Fibroblast of skin of right biceps (primary cell): ENCODE measurements around the gene IGF1R.
"Not testable (repeated sequence)": the region's sequence is repeated elsewhere in the genome, so short reads cannot be mapped to it uniquely, and the experiment has no call there.

Source experiments
- DNase-seq: peaks from one replicate; pipeline ENCODE4 v3.0.0-alpha.2; 2013

Gene IGF1R

DNA sequence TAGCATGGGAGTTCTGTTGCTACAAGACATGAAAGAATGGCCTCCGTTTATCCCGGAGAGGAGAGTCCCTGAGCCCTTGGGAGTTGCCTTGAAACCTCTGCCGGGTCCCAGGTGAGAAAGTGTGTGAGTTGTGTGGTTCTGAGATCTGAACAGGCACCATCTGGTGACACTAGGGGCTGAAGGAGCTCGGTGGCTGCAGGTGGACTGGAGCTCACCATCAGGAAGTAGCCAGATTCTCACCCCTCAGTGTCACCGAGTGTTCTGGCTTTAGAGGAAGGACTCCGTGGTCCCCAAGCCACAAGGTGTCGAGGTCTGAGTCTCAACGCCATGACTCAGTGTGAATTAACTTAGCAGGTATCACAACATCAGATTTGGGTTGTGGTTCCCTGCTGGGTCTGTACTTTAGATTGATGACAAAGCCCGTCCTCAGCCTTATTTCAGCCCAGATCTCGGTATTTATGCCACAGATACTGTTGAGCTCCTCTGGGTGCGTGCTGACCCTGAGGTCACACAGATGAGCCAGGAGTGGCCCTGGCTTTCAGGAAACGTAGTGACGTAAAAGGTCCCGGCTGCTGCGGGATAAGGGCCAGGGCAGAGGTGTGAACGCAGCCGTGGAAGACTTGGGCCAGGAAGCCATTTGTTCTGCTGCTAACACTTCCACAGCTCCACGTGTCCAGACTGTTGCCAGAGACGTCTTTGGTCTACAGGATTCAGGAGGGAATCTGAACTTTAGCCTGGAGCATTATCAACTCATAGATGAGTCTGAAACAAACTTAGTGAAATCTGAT is 304.9 kb downstream of the IGF1R start:
- no peak for DNase-seq

- no peak for DNase-seq
Observed at GRCh38 chr15:98953968-98954367, 305.6 kb downstream of the IGF1R start.

GRCh38 chr15:98954411-98954810 is 306.1 kb downstream of the IGF1R start:
- peak; percentile 83 for DNase-seq

DNA sequence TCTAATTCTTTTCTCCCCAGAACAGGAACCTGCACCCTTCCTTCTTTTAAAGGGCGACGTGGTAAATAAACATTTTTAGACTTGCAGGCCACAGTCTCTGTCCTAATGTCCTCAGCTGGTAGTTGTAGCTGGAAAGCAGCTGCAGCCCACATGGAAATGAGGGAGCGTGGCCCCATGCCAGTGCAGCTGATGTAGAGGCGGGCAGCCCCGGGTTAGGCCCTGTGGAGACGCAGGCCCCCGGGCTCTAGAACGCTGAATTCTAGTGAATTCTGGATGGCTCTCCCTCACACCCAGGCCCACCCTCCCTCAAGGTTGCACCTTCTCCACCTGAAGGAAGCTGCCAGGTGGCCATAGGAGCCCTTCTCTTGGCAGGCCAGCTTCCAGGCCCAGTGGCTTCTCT is 307.0 kb downstream of the IGF1R start:
- no peak for DNase-seq

DNA sequence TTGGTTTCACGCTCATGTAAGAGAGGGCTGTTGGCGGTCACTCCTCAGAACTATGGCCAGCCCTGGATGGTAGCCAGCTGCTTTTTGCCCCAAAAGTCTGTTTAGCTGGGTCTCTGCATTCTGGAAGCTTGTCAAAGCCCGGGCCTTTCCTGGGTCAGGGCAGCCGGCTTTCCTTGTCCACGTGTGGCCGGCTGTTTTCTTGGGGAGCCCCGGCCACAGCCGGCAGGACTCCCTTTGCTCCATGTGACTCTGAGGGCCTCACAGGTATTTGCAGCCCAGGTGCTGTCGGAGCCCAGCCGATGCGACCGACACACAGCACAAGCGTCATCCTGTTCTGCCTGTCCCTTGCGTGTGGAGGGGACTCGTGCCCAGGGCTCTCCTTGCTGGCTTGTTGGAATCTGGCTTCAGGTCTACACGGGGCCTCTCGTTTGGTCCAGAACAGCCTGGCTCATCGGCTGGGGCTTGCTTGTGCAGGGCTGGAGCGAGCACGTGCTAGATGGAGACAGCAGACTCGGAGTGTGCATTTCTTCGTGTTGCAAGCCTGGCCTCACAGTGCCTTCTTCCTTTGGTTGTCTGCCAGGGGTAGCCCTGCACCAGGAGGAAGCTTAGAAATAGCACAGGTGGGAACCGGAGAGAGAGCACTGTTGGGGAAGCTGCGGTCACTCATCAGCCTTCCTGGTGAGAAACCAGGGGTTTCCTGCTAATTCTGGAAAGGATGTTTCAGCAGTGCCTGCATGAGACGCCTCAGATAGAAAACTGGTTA is 307.8 kb downstream of the IGF1R start:
- no peak for DNase-seq

DNA sequence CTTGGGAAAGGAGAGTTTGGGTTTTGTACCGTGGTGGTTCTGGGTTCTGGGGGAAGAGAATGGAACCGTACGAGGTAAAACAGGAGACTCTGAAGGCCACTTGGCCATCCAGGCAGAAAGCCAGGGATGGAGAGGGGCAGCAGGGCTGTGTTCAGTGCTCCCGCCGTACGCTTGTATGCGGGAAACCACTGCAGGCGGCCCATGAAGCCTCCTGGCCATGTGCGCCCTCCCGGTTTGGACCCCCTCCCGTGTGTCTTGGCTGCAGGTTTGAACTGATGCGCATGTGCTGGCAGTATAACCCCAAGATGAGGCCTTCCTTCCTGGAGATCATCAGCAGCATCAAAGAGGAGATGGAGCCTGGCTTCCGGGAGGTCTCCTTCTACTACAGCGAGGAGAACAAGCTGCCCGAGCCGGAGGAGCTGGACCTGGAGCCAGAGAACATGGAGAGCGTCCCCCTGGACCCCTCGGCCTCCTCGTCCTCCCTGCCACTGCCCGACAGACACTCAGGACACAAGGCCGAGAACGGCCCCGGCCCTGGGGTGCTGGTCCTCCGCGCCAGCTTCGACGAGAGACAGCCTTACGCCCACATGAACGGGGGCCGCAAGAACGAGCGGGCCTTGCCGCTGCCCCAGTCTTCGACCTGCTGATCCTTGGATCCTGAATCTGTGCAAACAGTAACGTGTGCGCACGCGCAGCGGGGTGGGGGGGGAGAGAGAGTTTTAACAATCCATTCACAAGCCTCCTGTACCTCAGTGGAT is 308.6 kb downstream of the IGF1R start:
- DNase-seq: no peak

DNA sequence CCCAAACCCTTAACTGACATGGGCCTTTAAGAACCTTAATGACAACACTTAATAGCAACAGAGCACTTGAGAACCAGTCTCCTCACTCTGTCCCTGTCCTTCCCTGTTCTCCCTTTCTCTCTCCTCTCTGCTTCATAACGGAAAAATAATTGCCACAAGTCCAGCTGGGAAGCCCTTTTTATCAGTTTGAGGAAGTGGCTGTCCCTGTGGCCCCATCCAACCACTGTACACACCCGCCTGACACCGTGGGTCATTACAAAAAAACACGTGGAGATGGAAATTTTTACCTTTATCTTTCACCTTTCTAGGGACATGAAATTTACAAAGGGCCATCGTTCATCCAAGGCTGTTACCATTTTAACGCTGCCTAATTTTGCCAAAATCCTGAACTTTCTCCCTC is 309.3 kb downstream of the IGF1R start:
- DNase-seq: no peak

GRCh38 chr15:98958076-98958475 is 309.7 kb downstream of the IGF1R start:
- DNase-seq: no peak

- no peak for DNase-seq
Observed at GRCh38 chr15:98958918-98959639, 310.7 kb downstream of the IGF1R start.

DNA sequence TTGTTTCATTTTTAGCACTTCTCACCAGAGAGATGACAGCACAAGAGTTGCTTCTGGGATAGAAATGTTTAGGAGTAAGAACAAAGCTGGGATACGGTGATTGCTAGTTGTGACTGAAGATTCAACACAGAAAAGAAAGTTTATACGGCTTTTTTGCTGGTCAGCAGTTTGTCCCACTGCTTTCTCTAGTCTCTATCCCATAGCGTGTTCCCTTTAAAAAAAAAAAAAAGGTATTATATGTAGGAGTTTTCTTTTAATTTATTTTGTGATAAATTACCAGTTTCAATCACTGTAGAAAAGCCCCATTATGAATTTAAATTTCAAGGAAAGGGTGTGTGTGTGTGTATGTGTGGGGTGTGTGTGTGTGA is 311.3 kb downstream of the IGF1R start:
- DNase-seq: no peak

- DNase-seq: no peak
Observed at GRCh38 chr15:98960555-98961050, 312.3 kb downstream of the IGF1R start.

- DNase-seq: no peak
Observed at GRCh38 chr15:98963444-98963843, 315.1 kb downstream of the IGF1R start.

DNA sequence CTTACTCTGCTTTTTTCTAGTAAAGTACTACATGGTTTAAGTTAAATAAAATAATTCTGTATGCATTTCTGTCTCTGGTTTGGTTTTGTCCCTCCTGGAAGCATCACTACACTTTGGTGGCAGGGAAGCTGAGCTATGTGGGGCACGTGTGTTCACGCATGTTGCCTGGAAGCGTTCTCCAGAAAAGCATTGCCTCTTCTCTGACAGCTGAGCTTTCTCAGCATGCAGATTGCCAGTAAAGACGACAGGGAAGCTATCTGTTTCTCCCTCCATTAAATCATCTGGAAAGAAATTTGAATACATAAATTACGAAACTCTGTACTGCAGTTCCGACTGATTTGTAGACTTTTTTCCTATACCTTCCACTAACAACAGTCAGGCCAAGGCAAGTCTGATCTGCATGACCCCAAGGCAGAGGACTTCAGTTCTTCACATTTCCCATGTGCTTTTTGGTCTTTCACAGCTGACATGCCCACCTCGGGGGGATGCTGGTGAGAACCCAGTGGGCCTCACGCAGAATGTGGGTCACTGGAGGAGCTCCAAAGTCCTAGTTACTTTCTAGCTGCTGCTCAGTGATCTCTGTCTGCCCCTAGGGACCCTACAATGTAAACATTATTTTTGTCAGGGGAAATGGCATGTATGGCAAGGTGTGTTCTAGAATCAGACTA is 316.3 kb downstream of the IGF1R start:
- DNase-seq: no peak

- not testable (repeated sequence) for DNase-seq
Observed at GRCh38 chr15:98965134-98965491, 316.8 kb downstream of the IGF1R start.

- DNase-seq: no peak
Observed at GRCh38 chr15:98965597-98965996, 317.3 kb downstream of the IGF1R start.

DNA sequence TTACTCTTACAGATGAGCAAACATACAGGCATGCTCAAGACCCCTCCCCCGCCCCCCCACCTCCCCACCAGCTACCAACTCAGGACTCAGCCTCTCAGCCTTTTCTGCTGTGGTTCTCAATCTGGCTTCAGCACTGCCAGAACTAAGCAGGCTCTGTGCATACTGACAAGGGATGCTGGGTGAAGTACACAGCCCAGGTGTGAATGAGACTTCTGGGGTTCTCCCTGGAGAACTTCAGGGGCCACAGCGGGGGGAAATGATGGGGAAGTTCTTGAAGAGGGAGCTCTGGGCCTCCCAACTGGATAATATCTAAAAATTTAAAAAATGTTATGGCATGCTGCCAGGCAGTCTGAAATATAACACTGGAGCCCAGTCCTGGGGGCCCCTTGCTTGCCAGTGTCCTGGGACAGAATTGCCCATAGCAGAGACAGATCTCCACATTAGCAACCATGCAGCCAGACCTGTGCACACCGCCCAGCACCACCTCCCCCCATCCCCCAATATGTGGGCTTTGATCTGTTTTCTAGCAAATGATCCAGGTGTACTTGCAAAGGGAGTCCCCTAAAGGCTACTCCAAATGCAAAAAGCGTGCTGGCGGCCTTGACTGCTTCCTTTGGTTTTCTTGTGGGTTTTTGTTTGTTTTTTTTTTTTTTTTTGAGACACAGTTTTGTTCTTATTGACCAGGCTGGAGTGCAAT is 317.9 kb downstream of the IGF1R start:
- peak; percentile 67 for DNase-seq

GRCh38 chr15:98967096-98967495 is 318.8 kb downstream of the IGF1R start:
- DNase-seq: no peak

DNA sequence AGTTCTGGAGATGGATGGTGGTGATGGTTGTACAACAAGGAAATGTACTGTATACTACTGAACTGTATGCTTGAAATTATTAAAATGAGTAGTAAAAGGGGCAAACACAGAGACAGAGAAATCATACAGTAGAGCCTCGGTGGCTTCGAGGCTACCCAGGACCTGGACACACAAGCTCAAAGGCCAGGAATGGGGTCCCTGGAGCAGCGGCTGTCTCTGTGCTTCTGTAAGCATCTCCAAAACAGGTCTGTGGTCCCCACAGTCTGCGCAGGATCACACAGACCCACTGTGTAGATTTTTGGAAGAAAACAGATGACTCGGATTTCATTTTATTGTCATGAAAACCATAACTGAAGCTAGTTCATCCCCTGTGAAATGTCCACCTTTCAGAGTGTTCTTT is 319.6 kb downstream of the IGF1R start:
- DNase-seq: no peak

GRCh38 chr15:98968576-98968975 is 320.2 kb downstream of the IGF1R start:
- DNase-seq: no peak

GRCh38 chr15:98969126-98969735 is 320.9 kb downstream of the IGF1R start:
- no peak for DNase-seq

DNA sequence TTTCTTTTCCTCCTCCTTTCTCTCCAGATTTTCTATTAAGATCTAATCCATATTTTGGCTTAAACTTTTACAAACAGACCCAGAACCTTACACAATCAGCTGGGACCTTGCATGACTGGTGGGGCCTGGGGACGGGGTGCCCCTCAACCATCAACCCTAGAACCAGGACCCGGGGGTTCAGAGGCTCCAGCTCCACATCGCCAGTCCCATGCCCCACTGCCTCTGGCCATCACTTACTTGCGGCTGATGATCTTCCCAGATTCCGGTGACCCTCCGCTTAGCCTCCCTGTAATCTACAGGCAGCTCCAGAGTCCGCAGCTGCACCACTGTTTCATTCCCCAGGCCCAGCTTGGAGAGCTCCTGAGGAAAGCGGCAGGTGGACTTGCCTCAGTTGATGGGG is 322.5 kb downstream of the IGF1R start:
- no peak for DNase-seq
